Measurements from ENCODE around the gene FN3K. TPM values are rescaled to one million over a fixed set of nuclear protein-coding genes. Genes with fewer than 3 reads are reported as not detected.

The FN3K gene
- total RNA-seq, 4 donors from 2014 or later, result 1.1 to 5.5 (median 2.7) TPM

DNA sequence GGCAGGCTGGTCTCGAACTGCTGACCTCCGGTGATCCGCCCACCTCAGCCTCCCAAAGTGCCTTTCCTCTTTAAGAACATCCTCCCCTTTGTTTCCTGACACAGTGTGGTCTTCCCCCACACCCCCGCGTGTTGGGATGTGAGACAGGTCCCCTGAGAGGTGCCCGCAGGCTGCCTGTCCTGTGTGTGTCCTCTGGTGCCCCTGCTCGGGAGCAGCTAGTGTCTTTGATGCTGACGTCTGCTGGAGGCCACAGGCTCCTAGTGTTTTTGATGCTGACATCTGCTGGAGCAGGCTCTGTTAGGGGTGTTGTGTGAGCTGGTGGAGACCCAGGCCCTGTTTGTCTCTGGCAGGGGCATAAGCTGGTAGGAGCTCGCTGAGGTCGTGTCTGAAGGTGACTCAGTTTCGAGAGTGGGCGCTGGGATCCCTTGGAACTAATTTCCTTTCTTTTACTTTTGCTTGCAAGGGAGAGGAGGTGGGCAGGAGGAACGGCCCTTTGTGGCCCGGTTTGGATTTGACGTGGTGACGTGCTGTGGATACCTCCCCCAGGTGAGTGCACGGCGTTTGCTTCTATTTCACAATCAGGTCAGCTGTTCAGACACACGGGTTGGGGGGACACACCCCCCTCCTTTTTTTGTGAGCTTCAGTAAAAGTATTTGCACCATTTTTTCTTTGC is 12.9 kb upstream of the FN3K start:
- DNase-seq (no peak), ATAC-seq (no peak)
- intact Hi-C loops (cut with DNase I; ENCODE audit: low total_unique reads), result no loop called here
- Histone ChIP-seq H3K36me3 (peaks cover 0 to 42% of the 10 kb centered on the region in 2 donors), H3K27me3 (no peaks in the 10 kb centered on the region), H3K4me1 (peaks cover 7% of the 10 kb centered on the region in 2 donors), H3K9me3 (no peaks in the 10 kb centered on the region), H3K4me3 (no peak overlapping the region), H3K27ac (no peak overlapping the region)
- TF ChIP-seq, protein P1, sequence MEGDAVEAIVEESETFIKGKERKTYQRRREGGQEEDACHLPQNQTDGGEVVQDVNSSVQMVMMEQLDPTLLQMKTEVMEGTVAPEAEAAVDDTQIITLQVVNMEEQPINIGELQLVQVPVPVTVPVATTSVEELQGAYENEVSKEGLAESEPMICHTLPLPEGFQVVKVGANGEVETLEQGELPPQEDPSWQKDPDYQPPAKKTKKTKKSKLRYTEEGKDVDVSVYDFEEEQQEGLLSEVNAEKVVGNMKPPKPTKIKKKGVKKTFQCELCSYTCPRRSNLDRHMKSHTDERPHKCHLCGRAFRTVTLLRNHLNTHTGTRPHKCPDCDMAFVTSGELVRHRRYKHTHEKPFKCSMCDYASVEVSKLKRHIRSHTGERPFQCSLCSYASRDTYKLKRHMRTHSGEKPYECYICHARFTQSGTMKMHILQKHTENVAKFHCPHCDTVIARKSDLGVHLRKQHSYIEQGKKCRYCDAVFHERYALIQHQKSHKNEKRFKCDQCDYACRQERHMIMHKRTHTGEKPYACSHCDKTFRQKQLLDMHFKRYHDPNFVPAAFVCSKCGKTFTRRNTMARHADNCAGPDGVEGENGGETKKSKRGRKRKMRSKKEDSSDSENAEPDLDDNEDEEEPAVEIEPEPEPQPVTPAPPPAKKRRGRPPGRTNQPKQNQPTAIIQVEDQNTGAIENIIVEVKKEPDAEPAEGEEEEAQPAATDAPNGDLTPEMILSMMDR (IDR thresholded peaks at IDR 0.05 in 4 of 5, conservative IDR thresholded peaks at IDR 0.05 in 1 of 5), result no peak
- TF ChIP-seq POLR2A (IDR thresholded peaks at IDR 0.05), result no peak
- in situ Hi-C loops (cut with MboI; ENCODE audit: low sequenced_read_pairs in 4 of 4), result no loop called here

DNA sequence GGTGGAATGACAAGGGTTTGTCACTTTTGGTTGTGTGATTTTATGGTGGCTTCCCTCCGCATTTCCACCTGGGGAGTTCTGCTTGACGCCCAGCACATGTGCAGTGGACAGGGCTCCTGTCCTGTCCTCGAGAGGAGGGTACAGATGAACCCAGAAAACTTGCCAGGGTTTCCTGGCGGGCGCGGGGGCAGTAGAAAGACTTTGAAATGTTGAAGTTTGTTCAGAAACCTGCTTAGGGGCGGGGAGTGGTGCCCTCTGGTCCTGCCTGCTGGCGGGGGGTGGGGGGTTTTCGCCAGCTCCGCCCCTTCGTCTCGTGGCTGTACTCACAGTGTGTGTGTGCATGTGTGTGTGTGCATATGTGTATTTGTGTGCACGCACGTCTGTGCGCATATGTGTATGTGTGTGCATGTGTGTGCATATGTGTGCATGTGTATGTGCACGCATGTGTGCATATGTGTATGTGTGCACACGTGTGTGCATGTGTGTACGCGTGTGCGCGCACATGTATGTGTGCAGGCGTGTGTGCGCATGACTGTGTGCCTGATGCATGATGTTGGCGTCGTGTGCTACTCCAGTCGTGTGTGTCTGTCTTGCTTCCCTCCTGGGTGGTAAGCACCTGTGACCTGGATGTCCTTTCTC is 12.1 kb upstream of the FN3K start:
- TF ChIP-seq POLR2A (IDR thresholded peaks at IDR 0.05), result no peak
- TF ChIP-seq, protein P1 (IDR thresholded peaks at IDR 0.05 in 4 of 5, conservative IDR thresholded peaks at IDR 0.05 in 1 of 5), result no peak
- Histone ChIP-seq H3K4me1 (no peaks in the 10 kb centered on the region), H3K36me3 (peaks cover 0 to 45% of the 10 kb centered on the region in 2 donors), H3K9me3 (no peaks in the 10 kb centered on the region), H3K27ac (no peak overlapping the region), H3K27me3 (no peaks in the 10 kb centered on the region), H3K4me3 (no peak overlapping the region)
- ATAC-seq (no peak), DNase-seq (no peak)
- in situ Hi-C loops (cut with MboI; ENCODE audit: low sequenced_read_pairs in 4 of 4), result no loop called here
- intact Hi-C loops (cut with DNase I; ENCODE audit: low total_unique reads), result no loop called here

DNA sequence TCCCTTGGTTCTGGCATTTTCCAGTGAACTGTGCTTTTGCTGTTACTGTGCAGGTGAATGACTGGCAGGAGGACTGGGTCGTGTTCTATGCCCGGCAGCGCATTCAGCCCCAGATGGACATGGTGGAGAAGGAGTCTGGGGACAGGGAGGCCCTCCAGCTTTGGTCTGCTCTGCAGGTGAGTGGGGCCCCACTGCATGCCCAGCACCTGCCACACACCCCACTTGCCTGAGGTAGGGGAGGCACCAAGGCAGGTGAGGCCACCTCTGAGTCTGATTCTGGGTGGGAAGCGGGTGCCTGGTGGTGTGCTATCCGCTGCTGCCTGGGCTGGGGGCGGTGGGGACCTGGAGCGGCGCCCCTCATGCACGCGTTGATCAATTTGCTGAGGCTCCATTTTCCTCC is 9.0 kb upstream of the FN3K start:
- Histone ChIP-seq H3K4me3 (no peak overlapping the region), H3K36me3 (peaks cover 0 to 25% of the 10 kb centered on the region in 2 donors), H3K27ac (no peak overlapping the region), H3K27me3 (no peaks in the 10 kb centered on the region), H3K9me3 (no peaks in the 10 kb centered on the region), H3K4me1 (no peaks in the 10 kb centered on the region)
- in situ Hi-C loops (cut with MboI; ENCODE audit: low sequenced_read_pairs in 4 of 4) (no loop called here), intact Hi-C loops (cut with DNase I; ENCODE audit: low total_unique reads) (no loop called here)
- ATAC-seq (no peak), DNase-seq (no peak)
- TF ChIP-seq POLR2A (IDR thresholded peaks at IDR 0.05), result no peak
- TF ChIP-seq, protein P1 (IDR thresholded peaks at IDR 0.05 in 4 of 5, conservative IDR thresholded peaks at IDR 0.05 in 1 of 5), result no peak

DNA sequence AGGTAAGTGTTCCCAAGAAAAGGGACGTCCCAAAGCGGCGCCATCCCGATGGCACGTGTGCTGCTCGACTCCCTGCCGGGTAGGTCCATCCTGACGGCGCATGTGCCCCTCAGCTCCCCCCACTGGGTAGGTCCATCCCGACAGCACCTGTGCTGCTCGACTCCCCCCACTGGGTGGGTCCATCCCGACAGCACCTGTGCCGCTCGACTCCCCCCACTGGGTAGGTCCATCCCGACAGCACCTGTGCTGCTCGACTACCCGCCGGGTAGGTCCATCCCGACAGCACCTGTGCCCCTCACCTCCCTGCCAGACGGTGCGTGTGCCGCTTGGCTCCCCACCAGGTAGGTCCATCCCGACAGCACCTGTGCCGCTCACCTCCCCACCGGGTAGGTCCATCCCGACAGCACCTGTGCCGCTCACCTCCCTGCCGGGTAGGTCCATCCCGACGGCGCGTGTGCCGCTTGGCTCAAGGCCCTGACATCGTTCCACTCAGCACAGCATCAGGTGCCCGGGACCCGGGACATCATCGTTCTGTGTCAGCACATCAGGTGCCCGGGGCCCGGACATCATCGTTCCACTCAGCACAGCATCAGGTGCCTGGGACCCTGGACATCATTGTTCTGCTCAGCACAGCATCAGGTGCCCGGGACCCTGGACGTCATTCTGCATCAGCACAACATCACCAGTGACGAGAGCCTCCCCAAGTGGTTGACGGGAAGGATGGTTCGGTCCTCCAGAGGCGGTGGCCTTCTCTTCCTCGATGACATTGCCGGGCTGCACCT is 5.7 kb upstream of the FN3K start:
- DNase-seq, result no peak
- no peak overlapping the region for H3K4me3 ChIP-seq
- H3K27me3 ChIP-seq, result no peaks in the 10 kb centered on the region
- ATAC-seq, result no peak
- H3K9me3 ChIP-seq, result no peaks in the 10 kb centered on the region
- TF ChIP-seq, protein P1 (IDR thresholded peaks at IDR 0.05 in 4 of 5, conservative IDR thresholded peaks at IDR 0.05 in 1 of 5), result no peak
- no peak for TF ChIP-seq POLR2A (IDR thresholded peaks at IDR 0.05)
- in situ Hi-C loops (cut with MboI; ENCODE audit: low sequenced_read_pairs in 4 of 4), result no loop called here
- no peak overlapping the region for H3K27ac ChIP-seq
- intact Hi-C loops (cut with DNase I; ENCODE audit: low total_unique reads), result no loop called here
- H3K36me3 ChIP-seq, result peaks cover 0 to 26% of the 10 kb centered on the region in 2 donors
- H3K4me1 ChIP-seq, result no peaks in the 10 kb centered on the region

Data from gastrocnemius medialis (tissue), 4 donors.